HCT116 (cell line): ENCODE measurements around the gene CLIC3. TPM values are rescaled to one million over a fixed set of nuclear protein-coding genes. Genes with fewer than 3 reads are reported as not detected.

ENCODE experiments used
- ATAC-seq: fragments of 200-7000 bp; cut with Tn5 transposase; 2 replicates; pipeline ENCODE4 v1.9.1; 2020; ENCODE audit warnings: mild to moderate bottlenecking, moderate library complexity
- BruUV-seq: library from RNA; stranded (reverse); fragments of 400-500 nt; replicated peaks from 2 replicates; lab custom pipeline; 2021; lab: Mats Ljungman, UMichigan
- CTCF ChIA-PET: fragments of 300-600 bp; sonication (Branson Sonifier 250); formaldehyde crosslinking; loops from one replicate; lab custom pipeline; 2021; ENCODE audit warnings: antibody characterized with exemption; lab: Charles Lee
- POLR2A ChIA-PET: fragments of 300-600, 350-600 bp; sonication (Branson Sonifier 250); formaldehyde crosslinking; loops from one replicate; lab custom pipeline; 2021; ENCODE audit warnings: antibody characterized with exemption; lab: Charles Lee
- RAD21 ChIA-PET, 2 experiments: fragments of 300-600 bp; sonication (Branson Sonifier 250); formaldehyde crosslinking; loops; one replicate each; lab custom pipeline; 2023; ENCODE audit warnings: low total read pairs in 2 of 2; ENCODE audit not compliant: uncharacterized antibody in 2 of 2, unreplicated experiment in 2 of 2, low non-redundant PET in 1 of 2; lab: Charles Lee
- DNase-seq: peaks from one replicate; pipeline ENCODE4 v3.0.0-alpha.2; 2010; ENCODE audit warnings: low read depth, low spot score
- H2AFZ ChIP-seq: fragments of 200-600 bp; shearing (Covaris generic), sonication (generic); 2 replicates; pipeline ENCODE4 v1.6.1; 2017; ENCODE audit warnings: low read depth, mixed run types, mixed read lengths, antibody characterized with exemption, low read length; ENCODE audit not compliant: poor library complexity, severe bottlenecking
- H3K27ac ChIP-seq: 2 replicates; pipeline ENCODE4 v1.5.1; 2012; ENCODE audit warnings: low read depth, low read length
- H3K27me3 ChIP-seq: fragments of 200-600 bp; sonication (generic); 2 replicates; pipeline ENCODE4 v1.6.1; 2016; ENCODE audit warnings: mixed run types, low read length, mixed read lengths; ENCODE audit not compliant: insufficient read depth
- H3K36me3 ChIP-seq, 2 experiments: fragments of 200-500 bp in 1 of 2; fragments of 200-600 bp in 1 of 2; sonication (Bioruptor generic) in 1 of 2; sonication (generic) in 1 of 2; 2 replicates each; pipeline versions ENCODE4 v1.5.1 to v1.6.1; 2014 to 2016; ENCODE audit warnings: low read length in 2 of 2, inconsistent platforms in 1 of 2, mixed read lengths in 1 of 2, mixed run types in 1 of 2; ENCODE audit not compliant: insufficient read depth in 2 of 2, control insufficient read depth in 1 of 2
- H3K4me1 ChIP-seq, 2 experiments: fragments of 200-600 bp in 1 of 2; sonication (generic) in 1 of 2; 2 replicates each; pipeline versions ENCODE4 v1.5.1 to v1.6.1; 2012 to 2017; ENCODE audit warnings: low read length in 2 of 2, inconsistent platforms in 1 of 2, mild to moderate bottlenecking in 1 of 2, mixed read lengths in 1 of 2, mixed run types in 1 of 2, moderate library complexity in 1 of 2; ENCODE audit not compliant: insufficient read depth in 2 of 2, control insufficient read depth in 1 of 2
- H3K4me2 ChIP-seq: fragments of 200-600 bp; sonication (generic); 2 replicates; pipeline ENCODE4 v1.6.1; 2017; ENCODE audit warnings: mixed run types, low read length, mixed read lengths
- H3K4me3 ChIP-seq, 2 experiments: fragments of 200-600 bp in 1 of 2; sonication (generic) in 1 of 2; replicated peaks in 1 of 2; 2 replicates each; pipeline ENCODE4 v1.5.1; 2011 to 2016; ENCODE audit warnings: low read length in 2 of 2, control low read depth in 1 of 2, low read depth in 1 of 2, mild to moderate bottlenecking in 1 of 2, mixed read lengths in 1 of 2, mixed run types in 1 of 2
- H3K79me2 ChIP-seq: fragments of 200-600 bp; sonication (generic); 2 replicates; pipeline ENCODE4 v1.6.1; 2017; ENCODE audit warnings: mild to moderate bottlenecking, mixed run types, low read length, moderate library complexity, mixed read lengths; ENCODE audit not compliant: insufficient read depth
- H3K9ac ChIP-seq: fragments of 200-600 bp; sonication (generic); 2 replicates; pipeline ENCODE4 v1.6.1; 2016; ENCODE audit warnings: low read length, mixed read lengths
- H3K9me2 ChIP-seq: fragments of 200-600 bp; sonication (generic), shearing (Covaris generic); 2 replicates; pipeline ENCODE4 v1.6.1; 2017; ENCODE audit warnings: mixed run types, mild to moderate bottlenecking, moderate library complexity; ENCODE audit not compliant: insufficient read depth
- H3K9me3 ChIP-seq, 2 experiments: fragments of 200-500 bp in 1 of 2; fragments of 200-600 bp in 1 of 2; sonication (Bioruptor generic) in 1 of 2; sonication (generic) in 1 of 2; 2 replicates each; pipeline ENCODE4 v1.6.1; 2014 to 2017; ENCODE audit warnings: low read length in 2 of 2, mixed read lengths in 2 of 2, inconsistent platforms in 1 of 2, low read depth in 1 of 2, mild to moderate bottlenecking in 1 of 2, mixed run types in 1 of 2, moderate library complexity in 1 of 2; ENCODE audit not compliant: control insufficient read depth in 1 of 2, insufficient read depth in 1 of 2
- H4K20me1 ChIP-seq: fragments of 200-600 bp; sonication (generic), shearing (Covaris generic); 2 replicates; pipeline ENCODE4 v1.6.1; 2017; ENCODE audit warnings: mixed run types, mild to moderate bottlenecking, moderate library complexity; ENCODE audit not compliant: insufficient read depth
- ATF3 ChIP-seq: IDR thresholded peaks from 2 replicates; pipeline ENCODE4 v1.6.1; 2012
- CBX3 ChIP-seq: IDR thresholded peaks from 2 replicates; pipeline ENCODE4 v1.6.1; 2012; ENCODE audit warnings: low read depth
- CEBPB ChIP-seq: IDR thresholded peaks from 2 replicates; pipeline ENCODE4 v1.6.1; 2012; ENCODE audit warnings: low read depth
- CTCF ChIP-seq, 3 experiments: fragments of 200-600 bp in 1 of 3; sonication (generic) in 1 of 3; IDR thresholded peaks in 2 of 3; conservative IDR thresholded peaks in 1 of 3; 2 replicates each; pipeline ENCODE4 v1.5.1; 2012 to 2017; ENCODE audit warnings: low read depth in 2 of 3, low read length in 2 of 3, antibody characterized with exemption in 1 of 3, borderline replicate concordance in 1 of 3, control low read depth in 1 of 3, mild to moderate bottlenecking in 1 of 3, mixed read lengths in 1 of 3, mixed run types in 1 of 3, moderate library complexity in 1 of 3; ENCODE audit not compliant: insufficient read depth in 1 of 3
- EGR1 ChIP-seq: IDR thresholded peaks from 2 replicates; pipeline ENCODE4 v1.6.1; 2012; ENCODE audit warnings: low read depth
- ELF1 ChIP-seq: IDR thresholded peaks from 2 replicates; pipeline ENCODE4 v1.6.1; 2012; ENCODE audit warnings: low read depth, borderline replicate concordance
- EZH2 ChIP-seq: fragments of 200-600 bp; sonication (generic); IDR thresholded peaks from 2 replicates; pipeline ENCODE4 v1.6.1; 2017; ENCODE audit warnings: antibody characterized with exemption, mixed run types
- EZH2phosphoT487 ChIP-seq: fragments of 200-600 bp; IDR thresholded peaks from 2 replicates; pipeline ENCODE4 v1.6.1; 2018; ENCODE audit warnings: antibody characterized with exemption, borderline replicate concordance
- FOSL1 ChIP-seq: IDR thresholded peaks from 2 replicates; pipeline ENCODE4 v1.6.1; 2012; ENCODE audit warnings: low read depth
- JUND ChIP-seq: IDR thresholded peaks from 2 replicates; pipeline ENCODE4 v1.6.1; 2012
- MAX ChIP-seq: IDR thresholded peaks from 2 replicates; pipeline ENCODE4 v1.6.1; 2012
- POLR2A ChIP-seq: IDR thresholded peaks from 2 replicates; pipeline ENCODE4 v1.7.0; 2011; ENCODE audit warnings: borderline replicate concordance; ENCODE audit not compliant: insufficient read depth, insufficient read length; ENCODE audit errors: extremely low read depth
- RAD21 ChIP-seq: IDR thresholded peaks from 2 replicates; pipeline ENCODE4 v1.6.1; 2012; ENCODE audit warnings: low read depth, mild to moderate bottlenecking
- SIN3A ChIP-seq: IDR thresholded peaks from 2 replicates; pipeline ENCODE4 v1.6.1; 2012; ENCODE audit warnings: low read depth
- SP1 ChIP-seq: IDR thresholded peaks from 2 replicates; pipeline ENCODE4 v1.6.1; 2012; ENCODE audit warnings: low read depth
- SRF ChIP-seq: IDR thresholded peaks from 2 replicates; pipeline ENCODE4 v1.6.1; 2012; ENCODE audit warnings: low read depth
- TCF7L2 ChIP-seq: IDR thresholded peaks from 2 replicates; pipeline ENCODE4 v1.7.0; 2011; ENCODE audit warnings: borderline replicate concordance, inconsistent platforms; ENCODE audit not compliant: insufficient read depth, insufficient read length; ENCODE audit errors: extremely low read depth
- YY1 ChIP-seq: IDR thresholded peaks from 2 replicates; pipeline ENCODE4 v1.6.1; 2011; ENCODE audit warnings: low read length, low read depth, moderate library complexity, mild to moderate bottlenecking; ENCODE audit not compliant: insufficient replicate concordance; ENCODE audit errors: extremely low read depth
- ZBTB33 ChIP-seq: IDR thresholded peaks from 2 replicates; pipeline ENCODE4 v1.6.1; 2011; ENCODE audit warnings: mild to moderate bottlenecking, low read length, moderate library complexity; ENCODE audit not compliant: insufficient replicate concordance; ENCODE audit errors: extremely low read depth
- ZFX ChIP-seq: fragments of 450-650 bp; IDR thresholded peaks from 2 replicates; pipeline ENCODE4 v1.6.1; 2017
- intact Hi-C: fragments of 100-400 bp; cut with micrococcal nuclease; formaldehyde crosslinking; loops from 2 replicates; pipeline ENCODE4 v1.10.0; 2022
- total RNA-seq: library from RNA; stranded (reverse); gene quantifications from one replicate; pipeline ENCODE4 v1.2.1, GENCODE V29; 2021; ENCODE audit not compliant: unreplicated experiment

Gene CLIC3
- total RNA-seq, 1 experiment from 2014 or later: 8.4 TPM

GRCh38 chr9:137030006-137030405, 33.6 kb upstream of the CLIC3 start:
- Histone ChIP-seq H3K4me1 (peaks cover 37 to 54% of the 10 kb centered on the region in 2 experiments), H3K9ac (no peak overlapping the region), H3K27ac (no peak overlapping the region), H3K9me2 (no peaks in the 10 kb centered on the region)
- CTCF ChIA-PET: interaction anchor here (0.6 to 2.1 kb wide), 38 partner anchors 9 to 336 kb away, joined by 3 to 42 read pairs (median 5); partner anchors contain the start of genes AJM1, CLIC3, ENTPD2 and FBXW5
- TF ChIP-seq FOSL1 (no peak), RAD21 (no peak), SP1 (no peak), CBX3 (no peak), SIN3A (no peak), POLR2A (no peak), JUND (no peak), CEBPB (no peak), ZFX (no peak), EZH2 (no peak), TCF7L2 (no peak), CTCF (IDR thresholded peaks at IDR 0.05 in 2 of 3, conservative IDR thresholded peaks at IDR 0.05 in 1 of 3; ENCODE audit: borderline replicate concordance in 1 of 3, insufficient read depth in 1 of 3, low read depth in 2 of 3, low read length in 2 of 3) (no peak), SRF (no peak), ATF3 (no peak), ZBTB33 (no peak), ELF1 (no peak), EZH2phosphoT487 (no peak), YY1 (no peak), MAX (no peak), EGR1 (no peak)
- TF ChIP-seq, all 23 proteins: peak for 0
- Histone ChIP-seq H3K36me3 (no peaks in the 10 kb centered on the region), H3K9me3 (no peaks in the 10 kb centered on the region), H3K4me2 (no peak overlapping the region), H2AFZ (no peak overlapping the region), H3K27me3 (no peaks in the 10 kb centered on the region), H4K20me1 (no peaks in the 10 kb centered on the region), H3K4me3 (no peak overlapping the region), H3K79me2 (peaks cover 27% of the 10 kb centered on the region; the same call in 1 of the 2 replicates)
- DNase-seq (no peak), ATAC-seq (no peak)
- intact Hi-C loops: no loop called here
- ChIA-PET POLR2A (interaction anchor here (0.7 to 1.4 kb wide), 4 partner anchors 38 to 211 kb away, joined by 3 to 6 read pairs (median 6); partner anchors contain the start of genes PAXX and TUBB4B), RAD21 (interaction anchor here in 1 of 2 experiments (1.2 kb wide), 1 partner anchor 82 kb away, joined by 4 read pairs; no protein-coding TSS in a partner anchor)
- BruUV-seq: no TSS peak
